Endothelial cell of umbilical vein (primary cell): ENCODE data around the gene REEP5. TPM values are rescaled to one million over a fixed set of nuclear protein-coding genes. Genes with fewer than 3 reads are reported as not detected.

ENCODE experiments used
- BruUV-seq: library from RNA; stranded (reverse); fragments of 400-500 nt; replicated peaks from 2 replicates; lab custom pipeline; 2021; lab: Mats Ljungman, UMichigan
- CTCF ChIA-PET: fragments of 300-600, 350-600 bp; sonication (Branson Sonifier 250); formaldehyde crosslinking; loops from one replicate; lab custom pipeline; 2021; ENCODE audit warnings: antibody characterized with exemption, inconsistent platforms; lab: Charles Lee
- POLR2A ChIA-PET: fragments of 300-600, 350-600 bp; sonication (Branson Sonifier 250); formaldehyde crosslinking; loops from one replicate; lab custom pipeline; 2021; ENCODE audit warnings: antibody characterized with exemption, inconsistent platforms; lab: Charles Lee
- DNase-seq: peaks from one replicate; pipeline ENCODE4 v3.0.0-alpha.2; 2011; ENCODE audit warnings: low read depth, low spot score
- FAIRE-seq: peaks from 2 replicates; lab custom pipeline; 2011; peaks lifted over from hg19 to GRCh38; lab: Jason Lieb, UNC
- H2AFZ ChIP-seq: 2 replicates; pipeline ENCODE4 v1.6.0; 2012; ENCODE audit warnings: low read depth, low read length, control low read depth, inconsistent platforms
- H3K27ac ChIP-seq: 2 replicates; pipeline ENCODE4 v1.5.1; 2011; ENCODE audit warnings: low read depth, mild to moderate bottlenecking, control low read depth, low read length, moderate library complexity; ENCODE audit not compliant: insufficient read depth
- H3K27me3 ChIP-seq, 2 experiments: 2 replicates each; pipeline versions ENCODE4 v1.6.0 to v1.6.1; 2011; ENCODE audit warnings: low read length in 2 of 2, mixed read lengths in 1 of 2; ENCODE audit not compliant: control insufficient read depth in 2 of 2, insufficient read depth in 2 of 2
- H3K36me3 ChIP-seq, 2 experiments: 2 replicates in 1 of 2; 3 replicates in 1 of 2; pipeline ENCODE4 v1.5.1; 2011; ENCODE audit warnings: low read length in 2 of 2, mild to moderate bottlenecking in 1 of 2, moderate library complexity in 1 of 2; ENCODE audit not compliant: control insufficient read depth in 2 of 2, insufficient read depth in 2 of 2; ENCODE audit errors: extremely low read depth in 1 of 2
- H3K4me1 ChIP-seq: 3 replicates; pipeline ENCODE4 v1.5.1; 2011; ENCODE audit warnings: mild to moderate bottlenecking, low read length; ENCODE audit not compliant: control insufficient read depth, insufficient read depth; ENCODE audit errors: extremely low read depth
- H3K4me2 ChIP-seq: 2 replicates; pipeline ENCODE4 v1.6.1; 2011; ENCODE audit warnings: low read length, control low read depth, mixed read lengths; ENCODE audit not compliant: insufficient read depth
- H3K4me3 ChIP-seq, 3 experiments: fragments of 200-600 bp in 1 of 3; sonication (generic), shearing (Covaris generic) in 1 of 3; replicated peaks in 1 of 3; 2 replicates each; pipeline ENCODE4 v1.5.1; 2011 to 2016; ENCODE audit warnings: control low read depth in 3 of 3, low read length in 3 of 3, mild to moderate bottlenecking in 2 of 3, inconsistent platforms in 1 of 3, low read depth in 1 of 3, moderate library complexity in 1 of 3; ENCODE audit not compliant: insufficient read depth in 1 of 3
- H3K79me2 ChIP-seq: 2 replicates; pipeline ENCODE4 v1.6.0; 2012; ENCODE audit warnings: low read length, inconsistent platforms; ENCODE audit not compliant: control insufficient read depth, insufficient read depth
- H3K9ac ChIP-seq: replicated peaks from 2 replicates; pipeline ENCODE3; 2011; ENCODE audit warnings: low read length, control low read depth; ENCODE audit not compliant: insufficient read depth; ENCODE audit errors: extremely low read depth
- H3K9me1 ChIP-seq: replicated peaks from 3 replicates; pipeline ENCODE4 v1.6.0; 2011; ENCODE audit warnings: mild to moderate bottlenecking, low read length; ENCODE audit not compliant: control insufficient read depth, insufficient read depth; ENCODE audit errors: extremely low read depth
- H3K9me3 ChIP-seq: replicated peaks from 2 replicates; pipeline ENCODE4 v1.5.1; 2012; ENCODE audit warnings: low read length, inconsistent platforms; ENCODE audit not compliant: control insufficient read depth, insufficient read depth
- H4K20me1 ChIP-seq: replicated peaks from 2 replicates; pipeline ENCODE3; 2011; ENCODE audit warnings: mild to moderate bottlenecking, low read length; ENCODE audit not compliant: control insufficient read depth, insufficient read depth; ENCODE audit errors: extremely low read depth
- CTCF ChIP-seq, 2 donors: IDR thresholded peaks; 1 replicate in 1 of 2; 2 replicates in 1 of 2; pipeline ENCODE4 v1.5.1; 2011; ENCODE audit warnings: low read length in 2 of 2, mild to moderate bottlenecking in 2 of 2, moderate library complexity in 2 of 2, control low read depth in 1 of 2, inconsistent platforms in 1 of 2, low read depth in 1 of 2; ENCODE audit not compliant: insufficient read depth in 1 of 2; ENCODE audit errors: extremely low read depth in 1 of 2
- EZH2 ChIP-seq: IDR thresholded peaks from 2 replicates; pipeline ENCODE4 v1.6.1; 2012; ENCODE audit warnings: borderline replicate concordance, low read depth, mild to moderate bottlenecking, moderate library complexity, low read length, inconsistent platforms; ENCODE audit not compliant: severe bottlenecking
- FOS ChIP-seq: IDR thresholded peaks from 2 replicates; pipeline ENCODE4 v1.6.1; 2011; ENCODE audit warnings: mild to moderate bottlenecking, low read length, moderate library complexity, borderline replicate concordance; ENCODE audit not compliant: insufficient read depth
- GATA2 ChIP-seq: IDR thresholded peaks from 2 replicates; pipeline ENCODE4 v1.7.0; 2011; ENCODE audit warnings: low read depth, mild to moderate bottlenecking, moderate library complexity, mixed read lengths, low read length; ENCODE audit not compliant: insufficient read length, insufficient read depth
- JUN ChIP-seq: IDR thresholded peaks from 2 replicates; pipeline ENCODE4 v1.6.1; 2011; ENCODE audit warnings: borderline replicate concordance, low read depth; ENCODE audit not compliant: insufficient read length, insufficient read depth
- MYC ChIP-seq: IDR thresholded peaks from one replicate; pipeline ENCODE4 v1.6.1; 2011; ENCODE audit warnings: mild to moderate bottlenecking, low read depth, low read length
- POLR2A ChIP-seq: IDR thresholded peaks from 2 replicates; pipeline ENCODE4 v1.6.1; 2012; ENCODE audit warnings: low read depth, mild to moderate bottlenecking, control low read depth, low read length
- POLR2AphosphoS5 ChIP-seq: IDR thresholded peaks from 2 replicates; pipeline ENCODE4 v1.6.1; 2012; ENCODE audit warnings: low read depth, mild to moderate bottlenecking, control low read depth, low read length, moderate library complexity; ENCODE audit not compliant: insufficient read depth
- dilution Hi-C: fragments of 300-500 bp; cut with MboI; formaldehyde crosslinking; loops from one replicate; pipeline ENCODE4 v1.15.0; 2019; ENCODE audit warnings: low sequenced_read_pairs; ENCODE audit not compliant: extremely low pct_ligation_motif_present
- intact Hi-C: fragments of 100-400 bp; cut with micrococcal nuclease; formaldehyde crosslinking; loops from one replicate; pipeline ENCODE4 v1.10.0; 2022
- polyA plus RNA-seq, 4 experiments: library from polyadenylated mRNA; depleted of rRNA in 3 of 4; stranded (reverse) in 3 of 4; unstranded in 1 of 4; fragments of >200 nt; gene quantifications; 2 replicates each; pipeline versions ENCODE4 v1.2.1 to v1.2.3, GENCODE V29; 2011 to 2012; ENCODE audit warnings: missing spikeins in 1 of 4
- total RNA-seq: library from RNA; stranded (reverse); gene quantifications from 2 replicates; pipeline ENCODE4 v1.2.3, GENCODE V29; 2021
- TF ChIP-seq, protein P1 (sequence below): IDR thresholded peaks from 2 replicates; pipeline ENCODE4 v1.6.1; 2011; ENCODE audit not compliant: insufficient read depth, insufficient read length

Gene REEP5
- total and polyA plus RNA-seq, 2 donors (not counting 3 experiments of a cell fraction or from before 2014, with no cell fraction given) = 98.0 to 163 TPM

DNA sequence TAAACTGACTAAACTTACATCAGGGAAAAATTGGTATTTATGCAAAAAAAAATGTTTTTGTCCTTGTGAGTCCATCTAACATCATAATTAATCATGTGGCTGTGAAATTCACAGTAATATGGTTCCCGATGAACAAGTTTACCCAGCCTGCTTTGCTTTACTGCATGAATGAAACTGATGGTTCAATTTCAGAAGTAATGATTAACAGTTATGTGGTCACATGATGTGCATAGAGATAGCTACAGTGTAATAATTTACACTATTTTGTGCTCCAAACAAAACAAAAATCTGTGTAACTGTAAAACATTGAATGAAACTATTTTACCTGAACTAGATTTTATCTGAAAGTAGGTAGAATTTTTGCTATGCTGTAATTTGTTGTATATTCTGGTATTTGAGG is 77.5 kb downstream of the REEP5 start:
- H3K9ac ChIP-seq = no peak overlapping the region
- H3K27me3 ChIP-seq = no peaks in the 10 kb centered on the region
- H3K79me2 ChIP-seq = no peaks in the 10 kb centered on the region
- no TSS peak for BruUV-seq
- no peaks in the 10 kb centered on the region for H3K9me1 ChIP-seq
- no peaks in the 10 kb centered on the region for H3K9me3 ChIP-seq
- peaks cover 0 to 4% of the 10 kb centered on the region in 2 experiments for H3K36me3 ChIP-seq
- no peaks in the 10 kb centered on the region for H4K20me1 ChIP-seq
- DNase-seq (no peak), FAIRE-seq (no peak)
- dilution Hi-C loops (no loop called here), intact Hi-C loops (no loop called here)
- H2AFZ ChIP-seq = no peak overlapping the region
- TF ChIP-seq CTCF (IDR thresholded peaks at IDR 0.05; ENCODE audit: extremely low read depth in 1 of 2, insufficient read depth in 1 of 2, low read depth in 1 of 2, low read length in 2 of 2) (no peak), EZH2 (no peak), JUN (no peak), MYC (no peak), POLR2AphosphoS5 (no peak), FOS (no peak), GATA2 (no peak), POLR2A (no peak)
- TF ChIP-seq, protein P1, sequence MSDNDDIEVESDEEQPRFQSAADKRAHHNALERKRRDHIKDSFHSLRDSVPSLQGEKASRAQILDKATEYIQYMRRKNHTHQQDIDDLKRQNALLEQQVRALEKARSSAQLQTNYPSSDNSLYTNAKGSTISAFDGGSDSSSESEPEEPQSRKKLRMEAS = no peak
- CTCF ChIA-PET = interaction anchor here (0.8 to 1.1 kb wide), 2 partner anchors 10 to 294 kb away, joined by 3 to 7 read pairs; no protein-coding TSS in a partner anchor
- H3K4me3 ChIP-seq = no peak overlapping the region
- POLR2A ChIA-PET = no interaction called here
- no peaks in the 10 kb centered on the region for H3K4me1 ChIP-seq
- H3K4me2 ChIP-seq = no peak overlapping the region
- no peak overlapping the region for H3K27ac ChIP-seq
